SK-N-SH (cell line): ENCODE data around the gene PA2G4. TPM values are rescaled to one million over a fixed set of nuclear protein-coding genes. Genes with fewer than 3 reads are reported as not detected.

ENCODE experiments used
- CTCF ChIA-PET: fragments of 300-600, 350-600 bp; formaldehyde crosslinking; extraction: SDS; loops from one replicate; lab custom pipeline; 2021; lab: Yijun Ruan, JAX
- POLR2A ChIA-PET: fragments of 350-600 bp; sonication (Branson Sonifier 250); formaldehyde crosslinking; extraction: SDS; loops from one replicate; lab custom pipeline; 2020; ENCODE audit warnings: antibody characterized with exemption, inconsistent platforms; lab: Yijun Ruan, JAX
- DNase-seq: peaks from one replicate; pipeline ENCODE4 v3.0.0; 2012
- H2AFZ ChIP-seq: fragments of 200-600 bp; sonication (generic); 2 replicates; pipeline ENCODE4 v1.8.1; 2016; ENCODE audit warnings: antibody characterized with exemption, mild to moderate bottlenecking, low read depth
- H3F3A ChIP-seq: fragments of 200-600 bp; sonication (generic); replicated peaks from 2 replicates; pipeline ENCODE3; 2016; ENCODE audit warnings: antibody characterized with exemption, mild to moderate bottlenecking; ENCODE audit not compliant: insufficient read depth
- H3K27ac ChIP-seq, 2 experiments: fragments of 200-500 bp in 1 of 2; fragments of 200-600 bp in 1 of 2; sonication (Bioruptor generic) in 1 of 2; sonication (generic), shearing (Covaris generic) in 1 of 2; 2 replicates each; pipeline versions ENCODE4 v1.5.1 to v1.6.1; 2014 to 2016; ENCODE audit warnings: low read depth in 2 of 2, inconsistent platforms in 1 of 2, low read length in 1 of 2, mild to moderate bottlenecking in 1 of 2, mixed read lengths in 1 of 2
- H3K27me3 ChIP-seq: fragments of 200-600 bp; sonication (generic), shearing (Covaris generic); 2 replicates; pipeline ENCODE4 v1.6.1; 2016; ENCODE audit warnings: mixed run types; ENCODE audit not compliant: insufficient read depth
- H3K36me3 ChIP-seq, 2 experiments: fragments of 200-500 bp in 1 of 2; fragments of 200-600 bp in 1 of 2; sonication (Bioruptor generic) in 1 of 2; sonication (generic) in 1 of 2; replicated peaks in 1 of 2; 2 replicates each; pipeline versions ENCODE3 to v1.5.1; 2014 to 2016; ENCODE audit warnings: low read length in 1 of 2, mild to moderate bottlenecking in 1 of 2; ENCODE audit not compliant: insufficient read depth in 2 of 2, control insufficient read depth in 1 of 2
- H3K4me1 ChIP-seq, 2 experiments: fragments of 200-500 bp in 1 of 2; fragments of 200-600 bp in 1 of 2; sonication (Bioruptor generic) in 1 of 2; sonication (generic), shearing (Covaris generic) in 1 of 2; 2 replicates each; pipeline versions ENCODE4 v1.5.1 to v1.6.1; 2014 to 2016; ENCODE audit warnings: low read depth in 1 of 2, low read length in 1 of 2, mixed run types in 1 of 2; ENCODE audit not compliant: insufficient read depth in 2 of 2, control insufficient read depth in 1 of 2
- H3K4me2 ChIP-seq: fragments of 200-600 bp; sonication (generic), shearing (Covaris generic); 2 replicates; pipeline ENCODE4 v1.6.1; 2017; ENCODE audit warnings: mixed run types
- H3K4me3 ChIP-seq, 2 experiments: fragments of 200-500 bp in 1 of 2; fragments of 200-600 bp in 1 of 2; sonication (Bioruptor generic) in 1 of 2; sonication (generic), shearing (Covaris generic) in 1 of 2; 2 replicates each; pipeline versions ENCODE4 v1.5.1 to v1.8.1; 2014 to 2016; ENCODE audit warnings: low read depth in 2 of 2, inconsistent platforms in 1 of 2, low read length in 1 of 2, mild to moderate bottlenecking in 1 of 2, mixed read lengths in 1 of 2, moderate library complexity in 1 of 2
- H3K79me2 ChIP-seq: fragments of 200-600 bp; sonication (generic); 2 replicates; pipeline ENCODE4 v1.8.1; 2017; ENCODE audit warnings: mild to moderate bottlenecking; ENCODE audit not compliant: insufficient read depth
- H3K9ac ChIP-seq: fragments of 200-600 bp; sonication (generic); 2 replicates; pipeline ENCODE4 v1.6.1; 2017; ENCODE audit warnings: mixed run types
- H3K9me2 ChIP-seq: fragments of 200-600 bp; sonication (generic); 2 replicates; pipeline ENCODE4 v1.6.1; 2017; ENCODE audit warnings: mixed run types
- H3K9me3 ChIP-seq: fragments of 200-600 bp; sonication (generic); 2 replicates; pipeline ENCODE4 v1.6.1; 2017; ENCODE audit warnings: mixed run types, mild to moderate bottlenecking, moderate library complexity
- H4K20me1 ChIP-seq: fragments of 200-600 bp; sonication (generic); 2 replicates; pipeline ENCODE4 v1.6.1; 2017; ENCODE audit warnings: mild to moderate bottlenecking, mixed run types; ENCODE audit not compliant: insufficient read depth
- CHD2 ChIP-seq: fragments of 150-350 bp; IDR thresholded peaks from 2 replicates; pipeline ENCODE4 v1.6.1; 2018; ENCODE audit warnings: low read length; ENCODE audit not compliant: partially characterized antibody
- EP300 ChIP-seq, 2 experiments: IDR thresholded peaks; 2 replicates each; pipeline versions ENCODE4 v1.4.0 to v1.6.1; 2012; ENCODE audit warnings: borderline replicate concordance in 1 of 2, low read depth in 1 of 2, low read length in 1 of 2
- EZH2phosphoT487 ChIP-seq: fragments of 200-600 bp; sonication (generic); IDR thresholded peaks from 2 replicates; pipeline ENCODE4 v1.6.1; 2017; ENCODE audit warnings: low read depth, mixed run types, mild to moderate bottlenecking, antibody characterized with exemption, moderate library complexity, borderline replicate concordance
- FOXJ3 ChIP-seq: sonication (generic); formaldehyde crosslinking; IDR thresholded peaks from 2 replicates; pipeline ENCODE4 v1.5.1; 2020; ENCODE audit warnings: mild to moderate bottlenecking, missing genetic modification reagents
- FOXM1 ChIP-seq: IDR thresholded peaks from 2 replicates; pipeline ENCODE4 v1.4.0; 2012; ENCODE audit warnings: low read depth, mild to moderate bottlenecking
- GATA2 ChIP-seq: sonication (generic); formaldehyde crosslinking; IDR thresholded peaks from 2 replicates; pipeline ENCODE4 v1.5.0; 2020; ENCODE audit warnings: mild to moderate bottlenecking, missing genetic modification reagents
- NRF1 ChIP-seq: IDR thresholded peaks from 2 replicates; pipeline ENCODE4 v1.6.1; 2012; ENCODE audit warnings: low read depth, mild to moderate bottlenecking, low read length
- POLR2AphosphoS5 ChIP-seq: IDR thresholded peaks from 2 replicates; pipeline ENCODE4 v1.6.1; 2012; ENCODE audit warnings: low read depth, low read length
- RAD21 ChIP-seq: IDR thresholded peaks from 2 replicates; pipeline ENCODE4 v1.6.1; 2012; ENCODE audit warnings: mild to moderate bottlenecking, low read length
- RCOR1 ChIP-seq: fragments of 150-350 bp; IDR thresholded peaks from 2 replicates; pipeline ENCODE4 v1.6.1; 2017; ENCODE audit warnings: antibody characterized with exemption, low read length
- SIN3A ChIP-seq: IDR thresholded peaks from 2 replicates; pipeline ENCODE4 v1.6.1; 2012; ENCODE audit warnings: low read depth, mild to moderate bottlenecking, low read length, moderate library complexity, borderline replicate concordance
- SMC3 ChIP-seq: IDR thresholded peaks from 2 replicates; pipeline ENCODE4 v1.6.1; 2012; ENCODE audit warnings: low read depth, low read length, improper control_type of control experiment
- TAF1 ChIP-seq: IDR thresholded peaks from 2 replicates; pipeline ENCODE4 v1.6.1; 2012; ENCODE audit warnings: low read depth, mild to moderate bottlenecking, low read length, moderate library complexity, borderline replicate concordance
- YY1 ChIP-seq: IDR thresholded peaks from 2 replicates; pipeline ENCODE4 v1.4.0; 2012; ENCODE audit warnings: low read depth, mild to moderate bottlenecking
- WGBS: methylation state at CpG from one replicate; pipeline ENCODE4 v1.1.6; 2017; ENCODE audit warnings: low lambda C conversion rate; 5-methylcytosine and 5-hydroxymethylcytosine counted together
- polyA plus RNA-seq, 3 experiments: library from polyadenylated mRNA; depleted of rRNA; stranded (reverse); fragments of >200 nt; gene quantifications; 2 replicates each; pipeline ENCODE4 v1.2.3, GENCODE V29; 2012
- TF ChIP-seq, protein P1 (sequence below): IDR thresholded peaks from 2 replicates; pipeline ENCODE4 v1.4.0; 2012; ENCODE audit warnings: low read depth, borderline replicate concordance
- TF ChIP-seq, protein P2 (sequence below): IDR thresholded peaks from 2 replicates; pipeline ENCODE4; 2012
- TF ChIP-seq, protein P3 (sequence below): fragments of 150-350 bp; IDR thresholded peaks from 2 replicates; pipeline ENCODE4 v1.6.1; 2016; ENCODE audit warnings: mild to moderate bottlenecking, low read depth, low read length
- TF ChIP-seq, protein P4 (sequence below): fragments of 150-350 bp; IDR thresholded peaks from 2 replicates; pipeline ENCODE4 v1.6.1; 2017; ENCODE audit warnings: antibody characterized with exemption, low read length, low read depth, borderline replicate concordance

The PA2G4 gene
- polyA plus RNA-seq, 1 of the 3 experiments (the other 2 are of a cell fraction), result 207 TPM

DNA sequence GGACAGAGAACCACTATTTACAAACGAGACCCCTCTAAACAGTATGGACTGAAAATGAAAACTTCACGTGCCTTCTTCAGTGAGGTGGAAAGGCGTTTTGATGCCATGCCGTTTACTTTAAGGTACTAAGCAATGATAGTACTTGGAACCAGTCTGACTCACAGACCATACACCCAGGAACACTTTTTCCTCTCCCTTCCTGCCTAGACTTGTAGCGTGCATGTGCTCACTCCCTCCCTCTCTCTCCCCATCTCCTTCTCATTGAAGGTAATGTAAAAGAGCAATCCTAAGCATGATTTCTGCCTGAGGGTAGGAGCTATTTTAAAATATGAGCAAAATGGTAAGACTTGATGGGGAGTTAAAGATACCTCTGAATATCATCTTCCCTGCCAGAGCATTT, 6.2 kb downstream of the PA2G4 start:
- no peaks in the 10 kb centered on the region for H3K27me3 ChIP-seq
- peaks cover 61 to 67% of the 10 kb centered on the region in 2 experiments for H3K36me3 ChIP-seq
- ChIA-PET POLR2A (no interaction called here), CTCF (interaction anchor here (0.8 to 1.8 kb wide), 4 partner anchors 9 to 115 kb away, joined by 3 to 7 read pairs (median 4); no protein-coding TSS in a partner anchor)
- peaks cover 49% of the 10 kb centered on the region for H3F3A ChIP-seq
- H3K9ac ChIP-seq, result no peak overlapping the region
- TF ChIP-seq NRF1 (no peak), RAD21 (no peak), EZH2phosphoT487 (no peak), YY1 (no peak), RCOR1 (no peak), SMC3 (no peak), SIN3A (no peak), TAF1 (no peak), POLR2AphosphoS5 (no peak), FOXJ3 (no peak), CHD2 (no peak), EP300 (IDR thresholded peaks at IDR 0.05; ENCODE audit: borderline replicate concordance in 1 of 2, low read depth in 1 of 2, low read length in 1 of 2) (no peak), FOXM1 (no peak), GATA2 (CRISPR knock-in tag) (no peak)
- TF ChIP-seq, protein P1, sequence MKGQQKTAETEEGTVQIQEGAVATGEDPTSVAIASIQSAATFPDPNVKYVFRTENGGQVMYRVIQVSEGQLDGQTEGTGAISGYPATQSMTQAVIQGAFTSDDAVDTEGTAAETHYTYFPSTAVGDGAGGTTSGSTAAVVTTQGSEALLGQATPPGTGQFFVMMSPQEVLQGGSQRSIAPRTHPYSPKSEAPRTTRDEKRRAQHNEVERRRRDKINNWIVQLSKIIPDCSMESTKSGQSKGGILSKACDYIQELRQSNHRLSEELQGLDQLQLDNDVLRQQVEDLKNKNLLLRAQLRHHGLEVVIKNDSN, result no peak
- TF ChIP-seq, protein P2, sequence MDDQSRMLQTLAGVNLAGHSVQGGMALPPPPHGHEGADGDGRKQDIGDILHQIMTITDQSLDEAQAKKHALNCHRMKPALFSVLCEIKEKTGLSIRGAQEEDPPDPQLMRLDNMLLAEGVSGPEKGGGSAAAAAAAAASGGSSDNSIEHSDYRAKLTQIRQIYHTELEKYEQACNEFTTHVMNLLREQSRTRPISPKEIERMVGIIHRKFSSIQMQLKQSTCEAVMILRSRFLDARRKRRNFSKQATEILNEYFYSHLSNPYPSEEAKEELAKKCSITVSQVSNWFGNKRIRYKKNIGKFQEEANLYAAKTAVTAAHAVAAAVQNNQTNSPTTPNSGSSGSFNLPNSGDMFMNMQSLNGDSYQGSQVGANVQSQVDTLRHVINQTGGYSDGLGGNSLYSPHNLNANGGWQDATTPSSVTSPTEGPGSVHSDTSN, result no peak
- TF ChIP-seq, protein P3, sequence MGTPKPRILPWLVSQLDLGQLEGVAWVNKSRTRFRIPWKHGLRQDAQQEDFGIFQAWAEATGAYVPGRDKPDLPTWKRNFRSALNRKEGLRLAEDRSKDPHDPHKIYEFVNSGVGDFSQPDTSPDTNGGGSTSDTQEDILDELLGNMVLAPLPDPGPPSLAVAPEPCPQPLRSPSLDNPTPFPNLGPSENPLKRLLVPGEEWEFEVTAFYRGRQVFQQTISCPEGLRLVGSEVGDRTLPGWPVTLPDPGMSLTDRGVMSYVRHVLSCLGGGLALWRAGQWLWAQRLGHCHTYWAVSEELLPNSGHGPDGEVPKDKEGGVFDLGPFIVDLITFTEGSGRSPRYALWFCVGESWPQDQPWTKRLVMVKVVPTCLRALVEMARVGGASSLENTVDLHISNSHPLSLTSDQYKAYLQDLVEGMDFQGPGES, result no peak
- TF ChIP-seq, protein P4, sequence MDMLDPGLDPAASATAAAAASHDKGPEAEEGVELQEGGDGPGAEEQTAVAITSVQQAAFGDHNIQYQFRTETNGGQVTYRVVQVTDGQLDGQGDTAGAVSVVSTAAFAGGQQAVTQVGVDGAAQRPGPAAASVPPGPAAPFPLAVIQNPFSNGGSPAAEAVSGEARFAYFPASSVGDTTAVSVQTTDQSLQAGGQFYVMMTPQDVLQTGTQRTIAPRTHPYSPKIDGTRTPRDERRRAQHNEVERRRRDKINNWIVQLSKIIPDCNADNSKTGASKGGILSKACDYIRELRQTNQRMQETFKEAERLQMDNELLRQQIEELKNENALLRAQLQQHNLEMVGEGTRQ, result no peak
- TF ChIP-seq, all 33 proteins: peak for 0
- H3K4me3 ChIP-seq, result no peak overlapping the region
- no peak overlapping the region for H2AFZ ChIP-seq
- 94% methylated on average over 5 of the region's 5 CpGs for WGBS
- peaks cover 31% of the 10 kb centered on the region for H3K79me2 ChIP-seq
- no peak for DNase-seq
- peaks cover 9 to 13% of the 10 kb centered on the region in 2 experiments; a peak in 3 of 4 replicates for H3K4me1 ChIP-seq
- no peaks in the 10 kb centered on the region for H3K9me3 ChIP-seq
- no peak overlapping the region for H3K4me2 ChIP-seq
- no peak overlapping the region for H3K27ac ChIP-seq
- H3K9me2 ChIP-seq, result no peaks in the 10 kb centered on the region
- H4K20me1 ChIP-seq, result 0 out of 2 replicates have a peak, but pooled peaks cover 3% of the 10 kb centered on the region
